ENCODE measurements around the gene KRT78. TPM values are rescaled to one million over a fixed set of nuclear protein-coding genes. Genes with fewer than 3 reads are reported as not detected.

The KRT78 gene
- total and polyA plus RNA-seq, 2 of the 13 experiments (the other 11 are each of a cell fraction or from before 2014, with no cell fraction given): not detected

- in situ Hi-C loops (cut with HindIII; ENCODE audit: extremely low pct_ligation_motif_present, low pct_unique_long_range_greater_than_20kb): no loop called here
- no TSS peak for BruUV-seq (replicated peaks)
These were observed 1.9 kb upstream of the KRT78 start for GRCh38 chr12:52850681-52851080.

More at GRCh38 chr12:52850681-52851080, 1.9 kb upstream of the KRT78 start:
- H3K4me2 ChIP-seq (ENCODE audit: low read depth, low read length): no peak overlapping the region
- 35% methylated on average over 5 of the region's 5 CpGs for WGBS (ENCODE audit: low lambda C conversion rate)
- no peaks in the 10 kb centered on the region for H4K20me1 ChIP-seq (ENCODE audit: insufficient read depth, low read length)
- intact Hi-C loops (cut with micrococcal nuclease; ENCODE audit: unreplicated experiment): no loop called here
- FAIRE-seq (no peak), ATAC-seq (no peak), DNase-seq (ENCODE audit: low spot score) (no peak)
- H3K36me3 ChIP-seq (replicated peaks in 1 of 2; ENCODE audit: control insufficient read depth in 1 of 2, insufficient read depth in 2 of 2, low read length in 2 of 2): no peaks in the 10 kb centered on the region
- no peaks in the 10 kb centered on the region for H3K79me2 ChIP-seq (ENCODE audit: insufficient read depth, low read length)
- no peak overlapping the region for H3K9ac ChIP-seq (ENCODE audit: insufficient read depth, low read depth, low read length)
- no peak overlapping the region for H3K27ac ChIP-seq (ENCODE audit: extremely low read length, insufficient read depth, low read length)
- H3K4me3 ChIP-seq (replicated peaks in 1 of 3; ENCODE audit: insufficient read depth in 1 of 3, low read depth in 2 of 3, low read length in 3 of 3): no peak overlapping the region
- H3K4me1 ChIP-seq (ENCODE audit: insufficient read depth, low read length): no peaks in the 10 kb centered on the region
- ChIA-PET CTCF (ENCODE audit: low intra/inter-chr PET ratio, low total read pairs) (no interaction called here), POLR2A (no interaction called here)
- no peak overlapping the region for H2AFZ ChIP-seq (ENCODE audit: low read length)
- no peak for TF ChIP-seq ZEB1 (IDR thresholded peaks at IDR 0.05; ENCODE audit: insufficient replicate concordance, low read depth)
- no peak for TF ChIP-seq ISX (CRISPR knock-in tag; conservative IDR thresholded peaks at IDR 0.05)
- no peak for TF ChIP-seq HNRNPL (IDR thresholded peaks at IDR 0.05; ENCODE audit: low read depth, low read length)
- no peak for TF ChIP-seq NR0B2 (CRISPR knock-in tag; IDR thresholded peaks at IDR 0.05)
- no peak for TF ChIP-seq ZBTB46 (CRISPR knock-in tag; IDR thresholded peaks at IDR 0.05; ENCODE audit: borderline replicate concordance)
- TF ChIP-seq KDM5B (CRISPR knock-in tag; IDR thresholded peaks at IDR 0.05; ENCODE audit: borderline replicate concordance): no peak
- no peak for TF ChIP-seq ZNF343 (CRISPR knock-in tag; IDR thresholded peaks at IDR 0.05)
- TF ChIP-seq ZNF816 (CRISPR knock-in tag; IDR thresholded peaks at IDR 0.05; ENCODE audit: borderline replicate concordance): no peak
- TF ChIP-seq ZNF652 (CRISPR knock-in tag; IDR thresholded peaks at IDR 0.05; ENCODE audit: borderline replicate concordance, low read depth): no peak
- TF ChIP-seq ZNF598 (CRISPR knock-in tag; IDR thresholded peaks at IDR 0.05; ENCODE audit: borderline replicate concordance): no peak
- no peak for TF ChIP-seq ZNF446 (CRISPR knock-in tag; IDR thresholded peaks at IDR 0.05)
- TF ChIP-seq LCORL (IDR thresholded peaks at IDR 0.05): no peak
- no peak for TF ChIP-seq LCORL (CRISPR knock-in tag; IDR thresholded peaks at IDR 0.05)
- no peak for TF ChIP-seq IKZF4 (CRISPR knock-in tag; IDR thresholded peaks at IDR 0.05; ENCODE audit: borderline replicate concordance, low read depth, not compliant biosample characterization)
- no peak for TF ChIP-seq SUZ12 (IDR thresholded peaks at IDR 0.05; ENCODE audit: low read depth, low read length)
- H3K9me3 ChIP-seq (ENCODE audit: low read length): no peaks in the 10 kb centered on the region
- peaks cover 3 to 32% of the 10 kb centered on the region in 2 experiments; a peak in 4 of 5 replicates for H3K27me3 ChIP-seq (ENCODE audit: control insufficient read depth in 1 of 2, insufficient read depth in 2 of 2, low read length in 2 of 2)
